Effector CD8-positive, alpha-beta T cell (primary cell): ENCODE results near the gene GPR27.

Source experiments
- DNase-seq: peaks from one replicate; lab custom pipeline; 2025; lab: John Stamatoyannopoulos, UW

GPR27 gene

DNA sequence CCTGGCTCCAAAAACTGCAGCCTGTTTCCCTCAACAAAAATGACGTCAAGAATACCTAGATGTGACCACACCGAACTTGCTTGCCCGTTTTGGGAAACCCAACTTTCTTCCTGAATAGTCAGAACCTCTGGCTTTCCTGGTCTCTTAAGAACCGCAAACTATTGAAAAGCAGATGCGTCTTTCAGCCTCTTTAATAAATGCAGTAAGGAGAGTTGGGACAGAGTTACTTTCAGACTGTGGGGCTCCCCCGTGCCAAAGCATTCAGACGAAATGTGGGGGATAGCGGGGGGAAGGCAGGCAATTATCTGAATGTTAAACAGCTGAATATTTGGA, 32.5 kb downstream of the GPR27 start:
- no peak for DNase-seq

- DNase-seq = no peak
Observed at GRCh38 chr3:71786551-71786950, 32.9 kb downstream of the GPR27 start.

GRCh38 chr3:71787851-71788405, 34.3 kb downstream of the GPR27 start:
- DNase-seq = no peak

GRCh38 chr3:71789922-71790321, 36.3 kb downstream of the GPR27 start:
- no peak for DNase-seq

GRCh38 chr3:71791634-71792033, 38.0 kb downstream of the GPR27 start:
- no peak for DNase-seq

DNA sequence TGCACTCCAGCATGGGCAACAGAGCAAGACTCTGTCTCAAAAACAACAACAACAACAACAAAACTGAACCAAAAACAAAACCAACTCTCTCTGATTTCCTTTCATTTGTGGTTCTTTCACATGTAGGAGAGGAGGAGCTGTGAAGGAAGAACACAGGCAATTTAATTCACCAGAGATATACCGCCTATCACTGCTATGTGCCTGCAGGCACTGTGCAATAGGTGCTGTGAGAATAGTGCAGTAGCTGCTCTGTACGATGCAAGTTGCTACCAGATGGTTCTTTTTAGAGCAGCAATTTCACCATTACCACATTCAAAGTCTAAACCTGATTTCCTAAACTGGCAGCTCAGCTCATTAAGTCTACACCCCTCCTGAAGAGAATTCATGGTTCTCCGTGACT, 42.6 kb downstream of the GPR27 start:
- DNase-seq = no peak

- DNase-seq = no peak
Observed at GRCh38 chr3:71797455-71797854, 43.8 kb downstream of the GPR27 start.

DNA sequence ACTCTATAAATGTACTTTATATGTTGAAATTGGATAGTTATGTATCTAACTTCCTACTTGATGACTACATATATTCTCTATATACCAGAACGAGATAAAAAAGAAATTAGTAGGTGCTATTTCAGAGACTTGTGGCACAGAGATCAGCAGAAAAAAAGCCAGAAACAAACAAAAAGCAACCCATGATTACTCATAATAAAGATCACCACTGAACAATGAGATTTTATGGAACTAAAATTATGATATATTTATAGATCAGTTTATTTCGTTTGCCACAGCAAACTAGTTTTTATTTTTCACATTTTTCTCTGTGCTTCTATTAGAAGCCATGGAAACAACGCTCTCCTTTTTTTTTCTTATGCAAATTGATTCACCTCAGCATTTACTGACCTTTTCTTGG, 46.4 kb downstream of the GPR27 start:
- no peak for DNase-seq

- no peak for DNase-seq
Observed at GRCh38 chr3:71801986-71802385, 48.3 kb downstream of the GPR27 start.

- DNase-seq = no peak
Observed at GRCh38 chr3:71803248-71803647, 49.6 kb downstream of the GPR27 start.

GRCh38 chr3:71805199-71805598, 51.5 kb downstream of the GPR27 start:
- no peak for DNase-seq

GRCh38 chr3:71805691-71806090, 52.0 kb downstream of the GPR27 start:
- no peak for DNase-seq
